Measurements from ENCODE around the gene B3GAT1. TPM values are rescaled to one million over a fixed set of nuclear protein-coding genes. Genes with fewer than 3 reads are reported as not detected.

B3GAT1 gene
- total and polyA plus RNA-seq, 2 of the 13 experiments (the other 11 are each of a cell fraction or from before 2014, with no cell fraction given), result not detected

DNA sequence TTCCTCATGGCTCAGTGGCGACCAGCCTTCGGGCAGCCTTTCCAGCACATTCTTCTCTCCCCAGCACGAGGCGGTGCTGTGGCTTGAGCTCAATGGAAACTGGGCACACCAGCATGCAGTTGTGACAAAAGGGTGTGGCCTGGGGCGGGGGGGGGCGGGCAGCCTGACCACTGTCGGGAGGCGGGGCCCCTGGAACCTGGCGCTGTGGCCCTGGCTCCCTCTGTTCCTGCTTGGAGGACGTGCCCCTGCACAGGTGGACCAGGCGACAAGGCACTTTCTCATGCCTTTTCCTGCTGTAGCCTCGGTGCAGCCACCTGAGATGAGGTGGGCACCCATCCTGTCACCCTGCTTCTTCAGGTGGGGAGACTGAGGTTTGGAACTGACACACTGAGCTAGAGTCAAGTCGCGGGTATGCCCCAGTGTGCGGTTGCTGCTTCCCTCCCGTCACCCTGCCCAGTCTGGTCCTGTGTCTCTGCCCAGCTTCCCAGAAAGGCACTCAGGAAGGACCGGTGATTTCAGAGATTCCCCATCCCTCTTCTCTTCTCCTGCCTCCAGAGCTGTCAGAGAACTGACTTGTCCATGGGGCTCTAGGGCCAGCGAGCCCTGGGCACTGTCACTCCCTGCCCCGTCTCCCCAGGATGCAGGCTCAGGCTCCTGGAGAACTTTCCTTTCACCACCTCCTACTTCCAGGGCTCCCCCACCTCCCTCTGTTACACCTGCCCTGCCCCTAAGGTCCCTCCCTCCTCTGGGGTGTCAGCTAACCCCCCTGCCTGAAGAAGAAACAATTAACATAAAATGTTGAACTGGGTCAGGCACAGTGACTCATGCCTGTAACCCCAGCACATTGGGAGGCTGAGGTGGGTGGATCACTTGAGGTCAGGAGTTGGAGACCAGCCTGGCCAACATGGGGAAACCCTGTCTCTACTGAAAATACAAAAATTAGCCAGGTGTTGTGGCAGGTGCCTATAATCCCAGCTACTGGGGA, 9.9 kb downstream of the B3GAT1 start (continued):
- TF ChIP-seq, protein P1, sequence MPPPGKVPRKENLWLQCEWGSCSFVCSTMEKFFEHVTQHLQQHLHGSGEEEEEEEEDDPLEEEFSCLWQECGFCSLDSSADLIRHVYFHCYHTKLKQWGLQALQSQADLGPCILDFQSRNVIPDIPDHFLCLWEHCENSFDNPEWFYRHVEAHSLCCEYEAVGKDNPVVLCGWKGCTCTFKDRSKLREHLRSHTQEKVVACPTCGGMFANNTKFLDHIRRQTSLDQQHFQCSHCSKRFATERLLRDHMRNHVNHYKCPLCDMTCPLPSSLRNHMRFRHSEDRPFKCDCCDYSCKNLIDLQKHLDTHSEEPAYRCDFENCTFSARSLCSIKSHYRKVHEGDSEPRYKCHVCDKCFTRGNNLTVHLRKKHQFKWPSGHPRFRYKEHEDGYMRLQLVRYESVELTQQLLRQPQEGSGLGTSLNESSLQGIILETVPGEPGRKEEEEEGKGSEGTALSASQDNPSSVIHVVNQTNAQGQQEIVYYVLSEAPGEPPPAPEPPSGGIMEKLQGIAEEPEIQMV (CRISPR knock-in tag; IDR thresholded peaks at IDR 0.05; ENCODE audit: low read depth), result no peak
- TF ChIP-seq MAF1 (CRISPR knock-in tag; IDR thresholded peaks at IDR 0.05; ENCODE audit: borderline replicate concordance) (no peak), SNRNP70 (IDR thresholded peaks at IDR 0.05; ENCODE audit: low read depth, low read length) (no peak), HOXA5 (CRISPR knock-in tag; IDR thresholded peaks at IDR 0.05) (no peak)

DNA sequence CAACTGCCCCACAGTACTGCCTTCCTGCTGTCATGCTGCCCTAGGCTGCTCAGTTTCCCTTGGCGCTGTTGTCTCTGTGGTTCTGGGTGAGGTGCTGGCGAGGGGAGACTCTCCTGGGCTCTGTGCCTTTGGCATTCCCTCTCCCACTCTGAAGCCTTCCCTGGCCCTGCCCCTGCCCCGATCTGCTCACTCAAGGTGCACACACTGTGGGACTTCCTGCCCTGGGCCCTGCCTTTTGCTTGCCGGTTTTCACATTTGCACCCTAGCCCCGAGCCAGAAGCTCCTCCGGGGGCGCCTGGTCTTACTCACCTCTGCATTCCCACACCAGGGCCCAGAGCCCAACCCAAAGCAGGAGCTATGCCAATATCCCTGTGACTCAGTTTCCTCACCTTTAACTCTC, 12.0 kb downstream of the B3GAT1 start:
- FAIRE-seq (no peak), DNase-seq (ENCODE audit: low spot score) (no peak), ATAC-seq (no peak)
- Histone ChIP-seq H3K79me2 (ENCODE audit: insufficient read depth, low read length) (no peaks in the 10 kb centered on the region), H4K20me1 (ENCODE audit: insufficient read depth, low read length) (no peaks in the 10 kb centered on the region), H3K4me1 (ENCODE audit: insufficient read depth, low read length) (no peaks in the 10 kb centered on the region), H3K9me3 (ENCODE audit: low read length) (no peaks in the 10 kb centered on the region), H3K27me3 (ENCODE audit: control insufficient read depth in 1 of 2, insufficient read depth in 2 of 2, low read length in 2 of 2) (peaks cover 4 to 50% of the 10 kb centered on the region in 2 experiments; a peak in 4 of 5 replicates), H3K9ac (ENCODE audit: insufficient read depth, low read depth, low read length) (no peak overlapping the region), H3K4me2 (ENCODE audit: low read depth, low read length) (no peak overlapping the region), H3K36me3 (replicated peaks in 1 of 2; ENCODE audit: control insufficient read depth in 1 of 2, insufficient read depth in 2 of 2, low read length in 2 of 2) (no peaks in the 10 kb centered on the region), H2AFZ (ENCODE audit: low read length) (no peak overlapping the region), H3K27ac (ENCODE audit: extremely low read length, insufficient read depth, low read length) (no peak overlapping the region), H3K4me3 (replicated peaks in 1 of 3; ENCODE audit: insufficient read depth in 1 of 3, low read depth in 2 of 3, low read length in 3 of 3) (no peak overlapping the region)
- intact Hi-C loops (cut with micrococcal nuclease; ENCODE audit: unreplicated experiment) (no loop called here), in situ Hi-C loops (cut with HindIII; ENCODE audit: extremely low pct_ligation_motif_present, low pct_unique_long_range_greater_than_20kb) (no loop called here)
- POLR2A ChIA-PET, result no interaction called here
- CTCF ChIA-PET (ENCODE audit: low intra/inter-chr PET ratio, low total read pairs), result no interaction called here
- 0% methylated on average over 6 of the region's 7 CpGs for WGBS (ENCODE audit: low lambda C conversion rate)
- TF ChIP-seq ATF1 (CRISPR knock-in tag; IDR thresholded peaks at IDR 0.05), result no peak
- no peak for TF ChIP-seq FOXP1 (IDR thresholded peaks at IDR 0.05)
- no peak for TF ChIP-seq FOXP1 (CRISPR knock-in tag; IDR thresholded peaks at IDR 0.05)
- TF ChIP-seq EHMT2 (IDR thresholded peaks at IDR 0.05; ENCODE audit: borderline replicate concordance, low read depth, low read length), result no peak
- TF ChIP-seq ZFP62 (CRISPR knock-in tag; IDR thresholded peaks at IDR 0.05), result no peak
- TF ChIP-seq ZKSCAN1 (IDR thresholded peaks at IDR 0.05; ENCODE audit: low read length), result no peak
- TF ChIP-seq ZNF512 (CRISPR knock-in tag; IDR thresholded peaks at IDR 0.05), result no peak
- TF ChIP-seq MAZ (IDR thresholded peaks at IDR 0.05; ENCODE audit: borderline replicate concordance, low read depth, low read length), result no peak
- TF ChIP-seq MAZ (CRISPR knock-in tag; IDR thresholded peaks at IDR 0.05; ENCODE audit: low read depth), result no peak
- BruUV-seq (replicated peaks), result no TSS peak
